WTC11 (cell line): ENCODE results near the gene GAPDHS.

ENCODE experiments used
- CTCF ChIP-seq: fragments of 200-600 bp; IDR thresholded peaks from 2 replicates; pipeline ENCODE4 v1.8.0; 2022; ENCODE audit warnings: antibody characterized with exemption
- USF2 ChIP-seq: sonication (generic); formaldehyde crosslinking; IDR thresholded peaks from 2 replicates; pipeline ENCODE4 v1.8.1; 2023; ENCODE audit warnings: mild to moderate bottlenecking, missing genetic modification reagents, moderate library complexity
- ZNF121 ChIP-seq: sonication (generic); formaldehyde crosslinking; IDR thresholded peaks from 2 replicates; pipeline ENCODE4 v1.8.0; 2023; ENCODE audit warnings: missing genetic modification reagents
- TF ChIP-seq, protein P1 (sequence below): fragments of 250-450 bp; sonication (Bioruptor Pico); IDR thresholded peaks from 2 replicates; pipeline ENCODE4 v1.9.0; 2021; ENCODE audit warnings: mild to moderate bottlenecking

- TF ChIP-seq, protein P1, sequence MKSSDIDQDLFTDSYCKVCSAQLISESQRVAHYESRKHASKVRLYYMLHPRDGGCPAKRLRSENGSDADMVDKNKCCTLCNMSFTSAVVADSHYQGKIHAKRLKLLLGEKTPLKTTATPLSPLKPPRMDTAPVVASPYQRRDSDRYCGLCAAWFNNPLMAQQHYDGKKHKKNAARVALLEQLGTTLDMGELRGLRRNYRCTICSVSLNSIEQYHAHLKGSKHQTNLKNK (CRISPR knock-in tag), result no peak
- TF ChIP-seq ZNF121 (no peak), CTCF (no peak), USF2 (CRISPR knock-in tag) (no peak)
Measured at GRCh38 chr19:35562336-35562735, 29.1 kb downstream of the GAPDHS start.
